Inferior parietal cortex (tissue), 1 donor: ENCODE results near the gene TBXA2R.

Experiments
- DNase-seq: peaks from one replicate; pipeline ENCODE4 v3.0.0-alpha.2; 2016; ENCODE audit errors: extremely low spot score

The TBXA2R gene

DNA sequence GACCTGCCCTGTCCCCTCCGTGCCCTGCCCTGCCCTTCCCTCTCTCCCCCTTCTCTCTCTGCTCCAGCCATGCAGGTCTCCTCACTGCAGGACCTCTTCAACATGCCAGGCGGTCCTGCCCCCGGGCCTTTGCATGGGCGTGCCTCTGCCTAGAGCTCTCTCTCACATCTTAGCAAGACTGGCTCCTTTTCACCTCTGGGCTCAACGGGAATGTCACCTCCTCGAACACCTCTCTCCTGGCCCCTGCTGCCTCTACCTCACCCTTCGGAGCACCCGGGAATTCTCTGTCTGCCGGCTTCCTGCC is 54.9 kb downstream of the TBXA2R start:
- no peak for DNase-seq

DNA sequence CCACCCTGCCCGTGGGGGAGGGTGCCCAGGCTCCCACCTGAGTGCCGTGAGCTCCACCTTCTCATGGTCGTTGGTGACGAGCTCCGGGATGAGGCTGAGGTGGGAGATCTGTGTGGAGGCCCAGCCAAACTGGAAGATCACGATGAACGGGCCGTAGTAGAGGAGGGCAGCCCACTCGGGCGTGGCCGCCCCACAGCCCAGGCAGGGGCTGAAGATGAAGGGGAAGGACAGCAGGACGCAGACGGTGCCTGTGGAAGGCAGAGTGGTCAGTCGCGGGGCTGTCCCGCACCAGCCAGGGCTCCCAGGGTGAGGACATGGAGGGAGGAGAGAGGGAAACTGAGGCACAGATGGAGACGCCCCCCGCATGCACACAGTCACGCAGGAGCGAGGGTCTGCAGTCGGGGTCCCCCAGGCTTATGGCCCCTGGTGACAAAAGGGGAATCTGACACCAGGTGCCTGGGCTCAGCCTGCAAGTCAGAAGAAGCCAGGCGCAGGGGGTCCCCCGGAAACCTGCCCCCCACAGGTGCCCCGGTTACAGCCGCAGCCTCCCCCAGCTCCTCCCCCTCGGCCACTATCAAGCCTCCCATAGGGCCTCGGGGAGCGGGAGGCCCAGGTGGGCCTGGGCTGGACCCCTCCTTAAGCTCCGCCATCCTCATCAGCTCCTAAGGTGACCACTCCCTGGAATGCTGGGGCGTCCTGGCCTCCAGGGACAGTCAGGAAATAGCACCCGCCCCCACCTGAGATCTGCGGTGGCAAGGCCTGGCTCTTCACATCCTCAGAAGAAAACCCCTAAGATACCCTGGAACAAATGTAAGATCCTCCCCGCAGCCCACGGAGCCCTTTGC is 55.5 kb downstream of the TBXA2R start:
- no peak for DNase-seq

DNA sequence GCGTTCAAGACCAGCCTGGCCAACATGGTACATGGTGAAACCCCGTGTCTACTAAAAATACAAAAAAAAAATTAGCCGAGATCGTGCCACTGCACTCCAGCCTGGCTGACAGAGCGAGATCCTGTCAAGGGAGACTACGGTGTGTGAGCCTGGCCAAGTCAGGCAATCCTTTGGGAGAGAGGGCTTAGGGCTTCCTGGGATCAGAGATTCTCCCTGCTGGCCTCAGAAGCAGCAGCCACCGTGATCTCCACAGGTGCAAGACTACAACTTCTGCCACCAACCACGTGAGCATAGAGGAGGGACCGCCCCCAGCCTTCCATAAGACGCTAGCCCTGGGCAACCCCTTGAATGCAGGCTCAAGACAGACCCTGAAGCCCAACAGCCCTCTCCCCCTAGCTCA is 56.9 kb downstream of the TBXA2R start:
- DNase-seq = no peak

DNA sequence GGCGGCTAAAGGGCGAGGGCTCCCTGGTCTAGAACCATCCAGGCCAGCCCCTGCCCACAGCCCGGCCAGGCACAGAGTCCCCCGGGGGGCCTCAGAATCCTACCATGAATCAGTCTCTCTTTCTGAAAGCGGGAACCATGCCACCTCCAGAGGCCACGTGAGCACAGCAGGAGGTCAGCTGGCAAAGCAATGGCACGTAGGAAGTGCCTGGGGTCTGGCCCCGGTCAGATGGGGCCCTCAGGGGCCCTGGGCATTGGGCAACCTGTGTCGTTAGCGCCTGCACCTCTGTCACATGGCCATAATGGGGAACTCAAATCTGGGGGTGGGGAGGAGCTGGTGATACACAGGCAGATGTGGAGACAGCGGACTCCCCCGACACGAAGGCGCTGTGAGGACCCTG is 58.1 kb downstream of the TBXA2R start:
- DNase-seq = peak; percentile 37

DNA sequence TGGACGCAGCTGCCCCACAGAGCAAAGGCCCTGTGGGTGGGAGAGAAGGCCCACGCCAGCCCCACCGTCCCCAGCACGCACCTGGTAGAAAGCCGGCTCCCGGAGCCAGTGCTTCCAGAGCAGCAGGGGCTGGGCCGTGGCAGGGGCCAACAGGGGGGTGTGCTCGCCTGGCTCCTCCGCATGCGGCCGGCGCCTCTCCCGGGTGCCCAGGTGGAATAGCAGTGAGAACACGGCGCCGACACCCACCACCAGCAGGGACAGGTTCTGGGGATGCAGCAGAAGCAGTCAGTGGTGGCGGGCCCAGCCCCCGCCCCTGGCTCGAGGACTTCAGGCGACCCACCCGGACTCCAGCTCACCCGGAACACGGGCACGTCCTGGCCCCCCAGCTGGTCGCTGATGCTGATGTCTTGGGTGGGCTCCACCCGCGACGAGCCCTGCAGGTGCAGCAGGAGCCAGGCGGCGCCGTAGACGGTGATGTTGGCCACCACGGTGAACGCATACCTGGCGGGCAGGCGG is 58.9 kb downstream of the TBXA2R start:
- no peak for DNase-seq

DNA sequence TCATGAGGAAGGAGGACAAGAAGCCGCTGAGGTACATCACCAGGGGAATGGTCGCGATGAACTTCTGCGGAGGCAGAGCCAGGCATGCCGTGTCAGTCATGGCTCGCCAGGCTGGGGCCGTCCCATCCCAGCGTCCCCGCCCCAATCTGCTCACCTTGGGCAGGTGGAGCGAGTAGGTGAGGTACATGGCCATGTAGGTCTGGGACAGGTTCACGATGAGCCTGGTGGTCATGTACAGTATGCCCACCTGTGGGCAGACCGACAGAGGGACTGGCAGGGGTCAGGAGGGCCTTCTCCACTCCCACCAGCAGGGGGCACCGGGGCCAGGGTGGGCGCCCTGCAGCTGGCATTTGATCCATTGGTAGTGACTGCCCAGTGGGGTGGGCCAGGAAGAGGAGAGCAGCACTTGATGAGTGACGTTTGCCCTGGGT is 59.4 kb downstream of the TBXA2R start:
- no peak for DNase-seq

DNA sequence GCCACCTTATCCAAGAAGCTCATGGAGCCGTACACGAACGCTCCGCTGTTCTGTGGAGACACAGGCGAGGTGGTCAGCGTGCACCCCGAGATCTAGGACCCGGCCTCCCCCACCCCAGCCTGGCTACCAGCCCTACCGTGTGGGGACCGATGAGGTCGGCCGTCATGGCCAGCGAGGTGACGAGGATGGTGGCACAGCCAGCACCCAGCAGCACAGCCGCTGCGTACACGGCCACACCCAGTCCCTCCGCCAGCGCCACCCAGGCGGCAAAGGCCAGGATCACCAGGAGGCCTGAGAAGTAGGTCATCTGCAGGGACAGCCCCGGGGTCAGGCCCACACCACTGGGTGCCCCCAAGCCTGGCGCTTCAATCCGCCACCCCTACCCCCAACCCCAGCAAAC is 60.6 kb downstream of the TBXA2R start:
- DNase-seq = no peak

DNA sequence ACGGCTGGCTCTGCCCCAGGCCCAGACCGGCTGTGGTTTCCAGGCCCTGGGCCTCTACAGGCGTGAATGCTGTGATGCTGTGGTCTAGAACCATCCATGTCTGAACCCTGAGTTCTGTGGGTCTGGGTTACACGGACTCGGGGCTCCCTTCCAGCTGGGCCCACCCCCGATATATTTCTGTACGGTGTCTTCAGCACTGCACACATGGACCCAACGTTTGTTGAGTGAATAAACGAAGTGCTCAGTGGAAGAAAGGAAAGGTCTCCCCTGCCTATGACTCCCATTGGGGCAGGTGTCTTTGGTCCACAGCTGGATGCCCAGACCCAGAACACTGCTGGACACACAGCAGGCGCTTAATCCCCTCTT is 61.0 kb downstream of the TBXA2R start:
- DNase-seq = no peak

DNA sequence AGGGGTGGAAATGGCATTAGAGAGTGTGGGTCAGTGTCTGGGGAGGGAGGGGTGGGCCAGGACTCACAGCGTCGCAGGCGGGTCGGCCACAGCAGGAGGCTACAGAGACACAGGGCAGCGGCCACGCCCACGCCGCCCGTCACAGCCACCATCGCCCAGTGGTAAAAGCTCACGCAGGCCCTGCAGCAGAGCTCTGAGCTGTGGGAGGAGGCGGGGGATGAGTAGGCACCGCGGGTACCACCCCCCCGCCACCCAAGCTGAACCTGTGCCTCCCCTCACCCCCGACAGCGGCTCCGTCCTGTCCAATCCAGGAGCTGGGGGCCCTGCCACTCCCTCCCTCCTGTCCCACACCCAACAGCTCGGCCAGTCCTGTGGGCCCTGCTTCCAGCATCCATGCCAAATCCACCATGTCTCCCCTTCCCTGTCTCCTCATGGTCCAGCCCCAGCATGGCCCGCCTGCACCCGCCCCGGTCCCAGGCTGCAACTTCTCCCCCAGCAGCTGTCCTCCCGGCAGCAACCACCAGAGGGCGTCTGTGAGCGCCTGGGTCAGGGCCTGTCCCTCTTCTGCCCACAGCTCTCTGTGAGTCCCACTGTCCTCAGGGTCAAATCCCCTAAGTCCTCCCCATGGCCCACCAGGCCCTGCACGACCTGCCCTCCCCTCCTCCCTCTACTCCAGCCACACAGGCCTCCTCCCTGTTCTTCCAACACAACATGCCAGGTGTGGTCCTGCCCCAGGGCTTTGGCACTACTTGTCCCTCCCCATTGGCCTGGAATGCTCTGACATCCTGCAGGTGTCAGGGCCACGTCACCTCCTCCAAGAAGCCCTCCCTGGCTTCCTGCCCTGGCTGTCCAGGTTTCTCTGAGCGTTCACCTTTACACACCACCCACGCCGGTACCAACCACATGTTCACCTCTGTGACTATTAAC is 61.7 kb downstream of the TBXA2R start:
- peak; percentile 84 for DNase-seq
